Astrocyte of the spinal cord (primary cell): Measurements from ENCODE around the gene SDCBP2.

ENCODE experiments used
- DNase-seq: peaks from one replicate; pipeline ENCODE4 v3.0.0; 2011; ENCODE audit warnings: low read depth, low spot score
- H3K4me3 ChIP-seq: 2 replicates; pipeline ENCODE4 v1.5.1; 2011; ENCODE audit warnings: low read depth, mild to moderate bottlenecking, low read length, moderate library complexity
- in situ Hi-C: cut with HindIII; loops from 2 replicates; pipeline ENCODE4 v1.10.0; 2017; ENCODE audit warnings: low sequenced_read_pairs
- TF ChIP-seq, protein P1 (sequence below): IDR thresholded peaks from 2 replicates; pipeline ENCODE4 v1.5.1; 2012; ENCODE audit warnings: low read depth, mild to moderate bottlenecking, low read length, inconsistent platforms

SDCBP2 gene

DNA sequence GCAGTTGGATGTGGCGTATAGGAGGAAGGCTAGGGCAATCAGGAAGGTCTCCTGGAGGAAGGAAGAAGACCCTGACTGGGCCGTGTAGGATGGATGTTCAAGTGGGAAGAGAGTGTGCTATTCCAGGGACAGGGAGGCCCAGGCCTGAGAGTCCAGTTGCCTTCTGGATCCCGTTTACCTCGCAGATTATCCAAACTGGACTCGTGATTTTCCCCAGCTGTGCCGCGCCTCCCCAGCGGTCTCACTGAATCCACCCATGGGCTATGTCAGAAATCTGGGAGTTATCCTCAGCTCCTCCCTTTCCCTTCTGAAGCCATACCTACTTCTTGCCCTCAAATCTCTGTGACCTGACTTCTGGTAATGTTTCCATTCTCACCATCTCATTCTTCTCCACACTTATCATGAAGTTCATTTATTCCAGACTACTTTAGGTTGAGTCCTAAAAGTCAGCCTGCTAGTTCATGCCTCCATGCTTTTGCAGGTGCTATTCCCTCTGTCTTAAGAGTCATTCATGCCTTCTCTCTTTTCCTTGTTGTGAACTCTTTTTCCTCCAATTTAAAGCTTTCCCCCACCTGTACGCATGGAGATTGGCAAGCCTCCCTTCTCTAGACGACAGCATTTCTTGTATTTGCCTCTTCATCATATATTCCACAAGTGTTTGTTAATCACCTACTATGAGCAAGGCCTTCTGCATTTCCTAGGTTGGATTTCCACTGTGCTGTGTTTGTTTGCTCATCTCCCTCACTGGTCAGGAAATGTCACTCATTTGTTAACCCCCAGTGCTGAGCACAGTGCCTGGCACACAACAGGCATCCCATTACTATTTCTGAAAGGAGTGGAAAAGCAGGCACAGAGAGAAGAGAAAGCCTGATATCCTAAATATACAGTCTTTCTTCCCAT is 2.7 kb downstream of the SDCBP2 start:
- TF ChIP-seq, protein P1, sequence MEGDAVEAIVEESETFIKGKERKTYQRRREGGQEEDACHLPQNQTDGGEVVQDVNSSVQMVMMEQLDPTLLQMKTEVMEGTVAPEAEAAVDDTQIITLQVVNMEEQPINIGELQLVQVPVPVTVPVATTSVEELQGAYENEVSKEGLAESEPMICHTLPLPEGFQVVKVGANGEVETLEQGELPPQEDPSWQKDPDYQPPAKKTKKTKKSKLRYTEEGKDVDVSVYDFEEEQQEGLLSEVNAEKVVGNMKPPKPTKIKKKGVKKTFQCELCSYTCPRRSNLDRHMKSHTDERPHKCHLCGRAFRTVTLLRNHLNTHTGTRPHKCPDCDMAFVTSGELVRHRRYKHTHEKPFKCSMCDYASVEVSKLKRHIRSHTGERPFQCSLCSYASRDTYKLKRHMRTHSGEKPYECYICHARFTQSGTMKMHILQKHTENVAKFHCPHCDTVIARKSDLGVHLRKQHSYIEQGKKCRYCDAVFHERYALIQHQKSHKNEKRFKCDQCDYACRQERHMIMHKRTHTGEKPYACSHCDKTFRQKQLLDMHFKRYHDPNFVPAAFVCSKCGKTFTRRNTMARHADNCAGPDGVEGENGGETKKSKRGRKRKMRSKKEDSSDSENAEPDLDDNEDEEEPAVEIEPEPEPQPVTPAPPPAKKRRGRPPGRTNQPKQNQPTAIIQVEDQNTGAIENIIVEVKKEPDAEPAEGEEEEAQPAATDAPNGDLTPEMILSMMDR, result no peak
- H3K4me3 ChIP-seq, result peak overlapping the region; percentile 93
- in situ Hi-C loops, result no loop called here
- no peak for DNase-seq

DNA sequence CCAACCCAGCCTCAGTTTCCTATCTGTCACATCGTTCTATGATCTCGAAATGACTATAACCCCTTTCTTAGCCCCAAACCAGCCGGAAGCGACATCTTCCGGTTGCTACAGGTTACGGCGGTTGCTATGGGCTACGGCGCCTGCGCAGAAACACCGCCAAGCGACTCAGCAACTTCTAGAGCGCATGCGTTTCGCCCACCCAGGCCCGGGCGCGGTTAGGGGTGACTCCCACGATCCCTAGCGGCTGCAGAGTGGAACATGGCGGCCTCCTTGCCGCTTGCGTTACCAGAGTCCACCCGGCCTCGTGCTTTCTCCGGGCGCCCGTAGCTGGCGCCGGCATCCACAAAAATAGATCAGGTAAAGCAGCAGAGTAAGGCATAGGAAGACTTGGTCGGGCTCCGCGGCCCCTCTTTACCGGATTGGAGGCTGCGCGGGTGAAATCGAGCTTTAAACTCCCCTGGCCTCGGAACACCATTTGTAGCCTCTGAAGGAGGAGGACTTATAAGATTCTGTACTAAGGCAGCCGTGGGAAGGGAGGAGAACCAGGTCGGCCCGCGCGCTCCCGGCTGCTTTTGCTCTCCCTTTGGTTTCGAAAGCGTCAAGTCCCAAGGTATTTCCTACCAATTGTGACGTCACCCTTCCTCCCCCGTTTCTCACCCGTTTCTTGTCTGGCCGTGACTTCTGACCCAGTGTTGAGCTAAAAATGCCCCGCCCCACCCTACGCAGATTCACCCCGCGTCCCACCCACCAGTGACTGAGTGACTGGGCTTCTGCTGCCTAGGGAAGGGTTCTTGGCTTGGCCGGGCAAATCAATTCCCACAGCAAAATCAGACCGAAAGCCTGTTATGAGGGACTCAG is 3.5 kb downstream of the SDCBP2 start:
- peak; percentile 98 for DNase-seq

DNA sequence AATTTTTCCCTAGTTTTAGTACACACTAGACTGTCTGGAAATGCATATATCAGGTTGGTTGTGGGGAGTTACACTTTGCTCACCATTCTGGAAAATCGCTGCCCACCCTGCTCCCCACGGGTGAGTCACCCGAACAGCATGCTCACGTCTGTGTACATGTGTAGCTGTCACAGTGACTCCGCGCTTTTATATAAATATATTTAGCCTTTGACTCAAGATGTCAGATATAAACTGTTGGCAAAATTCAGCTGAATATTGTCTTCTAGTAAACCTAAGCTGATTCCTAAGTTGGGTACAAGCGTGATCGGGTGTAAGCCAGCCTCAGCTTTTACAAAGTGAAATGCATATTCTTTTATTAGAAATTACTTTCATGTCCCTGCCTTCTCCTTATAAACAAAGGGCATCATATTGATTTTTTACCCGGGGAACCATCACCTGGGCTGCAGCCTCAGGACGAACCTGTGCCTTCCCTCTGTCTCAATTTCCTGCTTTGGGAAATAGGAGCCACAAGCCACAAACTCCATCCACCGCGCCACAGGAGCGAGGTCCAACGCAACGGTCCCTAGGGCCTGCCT is 4.3 kb downstream of the SDCBP2 start:
- peak overlapping the region; percentile 93 for H3K4me3 ChIP-seq
- in situ Hi-C loops, result no loop called here
- DNase-seq, result peak; percentile 67
- TF ChIP-seq, protein P1, result no peak

More for the DNA sequence above, 3.5 kb downstream of the SDCBP2 start:
- TF ChIP-seq, protein P1, result no peak
- in situ Hi-C loops, result no loop called here
- H3K4me3 ChIP-seq, result peak overlapping the region; percentile 93

DNA sequence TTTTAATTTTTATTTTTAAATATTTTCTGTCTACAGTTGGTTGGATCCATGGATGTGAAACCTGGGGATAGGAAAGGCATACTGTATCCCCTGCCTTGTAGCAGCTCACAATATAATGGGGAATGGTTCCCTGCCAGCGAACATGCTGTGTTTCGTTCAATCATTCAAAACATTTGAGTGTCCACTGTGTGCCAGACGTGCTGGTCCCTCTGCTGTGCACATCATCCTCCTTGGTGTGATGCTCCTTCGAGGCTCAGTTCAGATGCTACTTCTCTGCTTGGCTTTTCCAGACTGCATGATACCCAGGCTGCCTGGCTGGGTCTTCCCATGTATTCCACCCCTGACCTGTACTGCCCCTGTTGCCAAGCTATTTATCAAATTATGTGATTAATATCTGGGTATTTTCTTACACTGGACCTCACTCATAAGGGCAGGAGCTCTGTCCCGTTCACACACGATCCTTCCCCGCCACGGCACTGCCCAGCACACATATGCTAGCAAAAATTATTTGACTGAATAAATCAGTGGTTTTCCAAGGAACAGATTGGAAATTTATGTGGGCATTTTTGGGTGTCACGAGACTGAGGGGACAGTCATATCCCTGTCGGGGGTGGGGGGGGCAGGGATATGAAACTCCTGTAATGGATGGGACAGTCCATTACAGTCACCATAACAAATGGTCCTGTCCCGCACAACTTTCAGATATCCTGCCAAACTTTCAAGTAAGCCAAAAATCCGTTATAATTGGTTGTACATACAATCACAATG is 4.9 kb downstream of the SDCBP2 start:
- in situ Hi-C loops, result no loop called here
- no peak for DNase-seq
- no peak overlapping the region for H3K4me3 ChIP-seq
- TF ChIP-seq, protein P1, result no peak

DNA sequence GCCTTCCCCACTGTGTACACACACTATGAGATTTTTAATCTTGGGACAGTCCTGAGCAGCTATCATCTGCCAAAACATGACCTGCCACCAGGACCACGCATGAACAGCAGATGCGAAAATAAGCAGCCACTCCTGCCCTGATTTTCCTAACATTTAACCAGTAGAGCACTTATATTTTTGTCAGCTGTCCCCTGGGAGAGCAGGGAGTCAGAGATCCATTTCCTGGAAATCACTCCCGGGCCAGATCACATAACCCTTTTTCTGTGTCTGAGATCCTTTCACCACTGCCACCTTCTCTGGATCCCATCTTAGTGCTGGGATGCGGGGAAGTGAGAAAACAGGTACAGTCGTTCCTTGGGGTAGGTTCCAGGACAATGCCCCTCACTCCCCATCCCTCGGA is 5.7 kb downstream of the SDCBP2 start:
- no peak overlapping the region for H3K4me3 ChIP-seq
- TF ChIP-seq, protein P1, result no peak
- no peak for DNase-seq
- in situ Hi-C loops, result no loop called here
